H9 (cell line): ENCODE results near the gene TLN1. TPM values are rescaled to one million over a fixed set of nuclear protein-coding genes. Genes with fewer than 3 reads are reported as not detected.

ENCODE experiments used
- DNase-seq: peaks from one replicate; pipeline ENCODE4 v3.0.0-alpha.2; 2017
- H2AFZ ChIP-seq: one replicate; pipeline ENCODE4 v1.6.1; 2013; ENCODE audit warnings: mild to moderate bottlenecking, low read length, control low read depth, moderate library complexity
- H2AK5ac ChIP-seq: 2 replicates; pipeline ENCODE4 v1.6.1; 2013; ENCODE audit warnings: low read length, control low read depth, mixed read lengths; ENCODE audit not compliant: insufficient read length
- H2BK120ac ChIP-seq: one replicate; pipeline ENCODE4 v1.6.1; 2013; ENCODE audit warnings: low read depth, mild to moderate bottlenecking, low read length, control low read depth, inconsistent platforms; ENCODE audit not compliant: poor library complexity, severe bottlenecking
- H2BK12ac ChIP-seq: 2 replicates; pipeline ENCODE4 v1.6.1; 2013; ENCODE audit warnings: low read length, control low read depth, mixed read lengths, low read depth; ENCODE audit not compliant: insufficient read length
- H2BK15ac ChIP-seq: 2 replicates; pipeline ENCODE4 v1.6.1; 2013; ENCODE audit warnings: low read depth, low read length, control low read depth
- H2BK20ac ChIP-seq: one replicate; pipeline ENCODE4 v1.6.1; 2013; ENCODE audit warnings: low read depth, mild to moderate bottlenecking, low read length, control low read depth, inconsistent platforms; ENCODE audit not compliant: poor library complexity, severe bottlenecking
- H2BK5ac ChIP-seq: 2 replicates; pipeline ENCODE4 v1.6.1; 2013; ENCODE audit warnings: low read length, control low read depth, mixed read lengths; ENCODE audit not compliant: insufficient read length
- H3K14ac ChIP-seq: 2 replicates; pipeline ENCODE4 v1.6.1; 2013; ENCODE audit warnings: low read length, control low read depth; ENCODE audit not compliant: insufficient read depth
- H3K18ac ChIP-seq: 2 replicates; pipeline ENCODE4 v1.6.1; 2013; ENCODE audit warnings: low read depth, mild to moderate bottlenecking, mixed read lengths, low read length, control low read depth; ENCODE audit not compliant: insufficient read length
- H3K23ac ChIP-seq: 2 replicates; pipeline ENCODE4 v1.6.1; 2013; ENCODE audit warnings: low read length, control low read depth, mixed read lengths, low read depth; ENCODE audit not compliant: insufficient read length
- H3K23me2 ChIP-seq: 2 replicates; pipeline ENCODE4 v1.6.1; 2013; ENCODE audit warnings: low read depth, mild to moderate bottlenecking, mixed read lengths, low read length, control low read depth; ENCODE audit not compliant: insufficient read length, poor library complexity, severe bottlenecking
- H3K27ac ChIP-seq: 2 replicates; pipeline ENCODE4 v1.5.1; 2013; ENCODE audit warnings: low read length, control low read depth, mixed read lengths, low read depth; ENCODE audit not compliant: insufficient read length
- H3K27me3 ChIP-seq: 2 replicates; pipeline ENCODE4 v1.6.1; 2013; ENCODE audit warnings: low read length, control low read depth, inconsistent platforms; ENCODE audit not compliant: insufficient read depth
- H3K4ac ChIP-seq: 2 replicates; pipeline ENCODE4 v1.6.1; 2013; ENCODE audit warnings: low read depth, mild to moderate bottlenecking, control low read depth, inconsistent platforms, low read length, moderate library complexity
- H3K4me1 ChIP-seq: 2 replicates; pipeline ENCODE4 v1.6.1; 2013; ENCODE audit warnings: low read length, control low read depth, inconsistent platforms; ENCODE audit not compliant: insufficient read depth
- H3K4me2 ChIP-seq: 2 replicates; pipeline ENCODE4 v1.6.1; 2013; ENCODE audit warnings: low read length, control low read depth, mixed read lengths; ENCODE audit not compliant: insufficient read length, insufficient read depth
- H3K56ac ChIP-seq: 2 replicates; pipeline ENCODE4 v1.6.1; 2013; ENCODE audit warnings: low read depth, mild to moderate bottlenecking, mixed read lengths, low read length, control low read depth; ENCODE audit not compliant: insufficient read length
- H3K79me1 ChIP-seq: 2 replicates; pipeline ENCODE4 v1.6.1; 2013; ENCODE audit warnings: low read depth, mild to moderate bottlenecking, moderate library complexity, low read length, control low read depth, inconsistent platforms; ENCODE audit not compliant: insufficient read depth, poor library complexity, severe bottlenecking
- H3K79me2 ChIP-seq: 2 replicates; pipeline ENCODE4 v1.6.1; 2013; ENCODE audit warnings: low read length, control low read depth, inconsistent platforms; ENCODE audit not compliant: insufficient read depth
- H3K9ac ChIP-seq: 2 replicates; pipeline ENCODE4 v1.6.1; 2013; ENCODE audit warnings: low read length, control low read depth, mixed read lengths; ENCODE audit not compliant: insufficient read length; ENCODE audit errors: extremely low read depth
- H3K9me3 ChIP-seq: one replicate; pipeline ENCODE4 v1.6.1; 2013; ENCODE audit warnings: low read depth, low read length, inconsistent platforms; ENCODE audit not compliant: control insufficient read depth
- H3T11ph ChIP-seq: one replicate; pipeline ENCODE4 v1.6.1; 2013; ENCODE audit warnings: mild to moderate bottlenecking, low read length, control low read depth, inconsistent platforms
- H4K20me1 ChIP-seq: one replicate; pipeline ENCODE4 v1.6.1; 2013; ENCODE audit not compliant: control insufficient read depth, insufficient read length, insufficient read depth
- H4K5ac ChIP-seq: 2 replicates; pipeline ENCODE4 v1.6.1; 2013; ENCODE audit warnings: low read depth, mild to moderate bottlenecking, mixed read lengths, low read length, control low read depth; ENCODE audit not compliant: insufficient read length
- H4K8ac ChIP-seq: replicated peaks from 2 replicates; pipeline ENCODE4 v1.6.1; 2013; ENCODE audit warnings: low read length, control low read depth, mixed read lengths, low read depth; ENCODE audit not compliant: insufficient read length
- H4K91ac ChIP-seq: 2 replicates; pipeline ENCODE4 v1.6.1; 2013; ENCODE audit warnings: low read depth, mild to moderate bottlenecking, moderate library complexity, mixed read lengths, low read length, control low read depth; ENCODE audit not compliant: insufficient read length
- H3K27ac Mint-ChIP-seq, 3 experiments: 2 replicates in 2 of 3; 3 replicates in 1 of 3; pipeline ENCODE4 v1.8.0; 2020 to 2021; ENCODE audit warnings: mixed read lengths in 3 of 3, mild to moderate bottlenecking in 1 of 3, moderate library complexity in 1 of 3
- H3K27me3 Mint-ChIP-seq: 2 replicates; pipeline ENCODE4 v1.8.0; 2021; ENCODE audit warnings: low read depth, mild to moderate bottlenecking, moderate library complexity, mixed read lengths
- H3K36me3 Mint-ChIP-seq, 3 experiments: 2 replicates in 2 of 3; 3 replicates in 1 of 3; pipeline ENCODE4 v1.8.0; 2020 to 2021; ENCODE audit warnings: low read depth in 3 of 3, mixed read lengths in 3 of 3; ENCODE audit not compliant: insufficient read depth in 1 of 3
- H3K4me1 Mint-ChIP-seq, 2 experiments: 2 replicates each; pipeline ENCODE4 v1.8.0; 2020; ENCODE audit warnings: mixed read lengths in 2 of 2
- H3K4me3 Mint-ChIP-seq, 2 experiments: 2 replicates in 1 of 2; 3 replicates in 1 of 2; pipeline ENCODE4 v1.8.0; 2020 to 2021; ENCODE audit warnings: mild to moderate bottlenecking in 2 of 2, mixed read lengths in 2 of 2, moderate library complexity in 1 of 2
- H3K9me3 Mint-ChIP-seq, 2 experiments: 2 replicates in 1 of 2; 3 replicates in 1 of 2; pipeline ENCODE4 v1.8.0; 2020; ENCODE audit warnings: mild to moderate bottlenecking in 2 of 2, mixed read lengths in 2 of 2, moderate library complexity in 1 of 2
- WGBS: extraction: QIAGEN DNeasy Blood & Tissue Kit; methylation state at CpG from one replicate; pipeline ENCODE4 v1.1.7; 2013; ENCODE audit warnings: missing lambda C conversion rate, low lambda C conversion rate, mixed read lengths; ENCODE audit not compliant: insufficient read length; ENCODE audit errors: extremely low coverage; 5-methylcytosine and 5-hydroxymethylcytosine counted together
- total RNA-seq: library from RNA; stranded (reverse); gene quantifications from 2 replicates; pipeline ENCODE4 v1.2.1, GENCODE V29; 2021
- TF ChIP-seq, protein P1 (sequence below): fragments of 200-600 bp; sonication (generic); conservative IDR thresholded peaks from 3 replicates; pipeline ENCODE4 v1.8.0; 2021; ENCODE audit warnings: antibody characterized with exemption, mild to moderate bottlenecking

Gene TLN1
- total RNA-seq, 1 experiment from 2014 or later, result 102 TPM

GRCh38 chr9:35743452-35743851, 11.5 kb upstream of the TLN1 start:
- Histone ChIP-seq H3K14ac (no peak overlapping the region), H3K9ac (no peak overlapping the region), H2AFZ (no peak overlapping the region), H3K4ac (no peak overlapping the region), H4K5ac (no peak overlapping the region), H2BK20ac (no peak overlapping the region), H3K9me3 (no peaks in the 10 kb centered on the region), H2BK15ac (no peak overlapping the region), H2BK12ac (no peak overlapping the region), H3K79me2 (peaks cover 20% of the 10 kb centered on the region), H2BK120ac (no peak overlapping the region), H3K23ac (no peak overlapping the region), H2AK5ac (no peak overlapping the region), H3T11ph (no peak overlapping the region), H4K91ac (no peak overlapping the region), H3K23me2 (peaks cover 16% of the 10 kb centered on the region), H3K56ac (no peak overlapping the region), H3K18ac (no peak overlapping the region), H4K20me1 (no peaks in the 10 kb centered on the region), H3K4me1 (peaks cover 3% of the 10 kb centered on the region; the same call in 1 of the 2 replicates), H2BK5ac (no peak overlapping the region), H3K27ac (no peak overlapping the region), H3K4me2 (no peak overlapping the region), H3K79me1 (peaks cover 14% of the 10 kb centered on the region), H3K27me3 (no peaks in the 10 kb centered on the region), H4K8ac (no peak overlapping the region)
- H3K27ac Mint-ChIP-seq, result no peak overlapping the region
- peaks cover 22% of the 10 kb centered on the region in 2 experiments for H3K4me1 Mint-ChIP-seq
- no CpG with 5 or more reads among the region's 2 CpGs for WGBS
- DNase-seq, result no peak
- TF ChIP-seq, protein P1, sequence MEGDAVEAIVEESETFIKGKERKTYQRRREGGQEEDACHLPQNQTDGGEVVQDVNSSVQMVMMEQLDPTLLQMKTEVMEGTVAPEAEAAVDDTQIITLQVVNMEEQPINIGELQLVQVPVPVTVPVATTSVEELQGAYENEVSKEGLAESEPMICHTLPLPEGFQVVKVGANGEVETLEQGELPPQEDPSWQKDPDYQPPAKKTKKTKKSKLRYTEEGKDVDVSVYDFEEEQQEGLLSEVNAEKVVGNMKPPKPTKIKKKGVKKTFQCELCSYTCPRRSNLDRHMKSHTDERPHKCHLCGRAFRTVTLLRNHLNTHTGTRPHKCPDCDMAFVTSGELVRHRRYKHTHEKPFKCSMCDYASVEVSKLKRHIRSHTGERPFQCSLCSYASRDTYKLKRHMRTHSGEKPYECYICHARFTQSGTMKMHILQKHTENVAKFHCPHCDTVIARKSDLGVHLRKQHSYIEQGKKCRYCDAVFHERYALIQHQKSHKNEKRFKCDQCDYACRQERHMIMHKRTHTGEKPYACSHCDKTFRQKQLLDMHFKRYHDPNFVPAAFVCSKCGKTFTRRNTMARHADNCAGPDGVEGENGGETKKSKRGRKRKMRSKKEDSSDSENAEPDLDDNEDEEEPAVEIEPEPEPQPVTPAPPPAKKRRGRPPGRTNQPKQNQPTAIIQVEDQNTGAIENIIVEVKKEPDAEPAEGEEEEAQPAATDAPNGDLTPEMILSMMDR, result no peak
- H3K4me3 Mint-ChIP-seq, result no peak overlapping the region
- H3K36me3 Mint-ChIP-seq, result peaks cover 37 to 84% (median 81%) of the 10 kb centered on the region in 3 experiments
- H3K9me3 Mint-ChIP-seq, result no peaks in the 10 kb centered on the region
- H3K27me3 Mint-ChIP-seq, result no peaks in the 10 kb centered on the region; the same call in 1 of the 2 replicates
